DOHH2 (cell line): ENCODE data around the gene COLEC12.
A peak's percentile ranks its signal among the peaks of the same experiment; 100 is the strongest.

Experiments
- H3F3A ChIP-seq: fragments of 200-600 bp; sonication (generic), shearing (Covaris generic); 2 replicates; pipeline ENCODE4 v1.6.0; 2016; ENCODE audit warnings: antibody characterized with exemption, mild to moderate bottlenecking; ENCODE audit not compliant: control insufficient read depth, insufficient read depth
- H3K27ac ChIP-seq: fragments of 200-600 bp; sonication (generic); 2 replicates; pipeline ENCODE4 v1.5.1; 2014; ENCODE audit warnings: low read depth, mild to moderate bottlenecking, low read length, moderate library complexity
- H3K27me3 ChIP-seq: fragments of 200-600 bp; sonication (generic); 2 replicates; pipeline ENCODE4 v1.6.1; 2014; ENCODE audit warnings: mild to moderate bottlenecking, low read length, mixed read lengths; ENCODE audit not compliant: control insufficient read depth
- H3K36me3 ChIP-seq: fragments of 200-600 bp; sonication (generic); 2 replicates; pipeline ENCODE4 v1.6.1; 2014; ENCODE audit warnings: mild to moderate bottlenecking, low read length, moderate library complexity, mixed read lengths; ENCODE audit not compliant: control insufficient read depth
- H3K4me1 ChIP-seq: fragments of 200-600 bp; sonication (generic); 2 replicates; pipeline ENCODE4 v1.6.1; 2014; ENCODE audit warnings: mild to moderate bottlenecking, low read length, mixed read lengths; ENCODE audit not compliant: control insufficient read depth
- H3K4me2 ChIP-seq: fragments of 200-600 bp; sonication (generic); 2 replicates; pipeline ENCODE4 v1.6.0; 2014; ENCODE audit warnings: mild to moderate bottlenecking, low read length, moderate library complexity
- H3K4me3 ChIP-seq: fragments of 200-600 bp; sonication (generic); 2 replicates; pipeline ENCODE4 v1.5.1; 2014; ENCODE audit warnings: mild to moderate bottlenecking, low read length, mixed read lengths
- H3K79me2 ChIP-seq: fragments of 200-600 bp; sonication (generic); 2 replicates; pipeline ENCODE4 v1.6.1; 2014; ENCODE audit warnings: mild to moderate bottlenecking, low read length, mixed read lengths; ENCODE audit not compliant: control insufficient read depth
- H3K9me2 ChIP-seq: fragments of 200-600 bp; sonication (generic); replicated peaks from 2 replicates; pipeline ENCODE4 v1.6.1; 2014; ENCODE audit warnings: mild to moderate bottlenecking, low read length, mixed read lengths; ENCODE audit not compliant: control insufficient read depth
- H3K9me3 ChIP-seq: fragments of 200-600 bp; sonication (generic); 2 replicates; pipeline ENCODE4 v1.6.1; 2014; ENCODE audit warnings: antibody characterized with exemption, low read length, mixed read lengths; ENCODE audit not compliant: control insufficient read depth, insufficient read depth
- H4K20me1 ChIP-seq: fragments of 200-600 bp; sonication (generic); 2 replicates; pipeline ENCODE4 v1.6.0; 2014; ENCODE audit warnings: low read depth, mild to moderate bottlenecking, antibody characterized with exemption, low read length, moderate library complexity; ENCODE audit not compliant: control insufficient read depth, insufficient read depth
- CTCF ChIP-seq: fragments of 200-600 bp; sonication (generic); IDR thresholded peaks from one replicate; pipeline ENCODE4 v1.5.1; 2014; ENCODE audit warnings: antibody characterized with exemption, mild to moderate bottlenecking, low read depth, low read length; ENCODE audit not compliant: poor library complexity, severe bottlenecking
- EZH2phosphoT487 ChIP-seq: fragments of 200-600 bp; sonication (generic); IDR thresholded peaks from 2 replicates; pipeline ENCODE4 v1.6.1; 2017; ENCODE audit warnings: borderline replicate concordance, mild to moderate bottlenecking, antibody characterized with exemption, low read length, moderate library complexity, mixed read lengths

COLEC12 gene

GRCh38 chr18:477565-477964 lies 22.9 kb downstream of the COLEC12 start:
- Histone ChIP-seq H3K79me2 (no peaks in the 10 kb centered on the region), H3F3A (no peaks in the 10 kb centered on the region), H3K9me2 (no peaks in the 10 kb centered on the region), H4K20me1 (no peaks in the 10 kb centered on the region), H3K4me2 (no peak overlapping the region), H3K27me3 (no peaks in the 10 kb centered on the region), H3K9me3 (no peaks in the 10 kb centered on the region), H3K4me3 (no peak overlapping the region), H3K36me3 (no peaks in the 10 kb centered on the region), H3K4me1 (no peaks in the 10 kb centered on the region), H3K27ac (no peak overlapping the region)
- peak; percentile 53 for TF ChIP-seq CTCF
- no peak for TF ChIP-seq EZH2phosphoT487

GRCh38 chr18:476251-476664 lies 24.2 kb downstream of the COLEC12 start:
- H3F3A ChIP-seq: no peaks in the 10 kb centered on the region
- H3K4me2 ChIP-seq: no peak overlapping the region
- H3K9me2 ChIP-seq: no peaks in the 10 kb centered on the region
- TF ChIP-seq EZH2phosphoT487 (no peak), CTCF (no peak)
- H3K4me1 ChIP-seq: no peaks in the 10 kb centered on the region
- no peaks in the 10 kb centered on the region for H3K79me2 ChIP-seq
- H3K27ac ChIP-seq: no peak overlapping the region
- no peaks in the 10 kb centered on the region for H3K27me3 ChIP-seq
- H3K36me3 ChIP-seq: no peaks in the 10 kb centered on the region
- no peaks in the 10 kb centered on the region for H4K20me1 ChIP-seq
- no peaks in the 10 kb centered on the region for H3K9me3 ChIP-seq
- no peak overlapping the region for H3K4me3 ChIP-seq

- Histone ChIP-seq H3K4me2 (no peak overlapping the region), H3K4me3 (no peak overlapping the region), H3K27ac (no peak overlapping the region), H3K9me3 (no peaks in the 10 kb centered on the region), H3K79me2 (no peaks in the 10 kb centered on the region), H3K27me3 (no peaks in the 10 kb centered on the region), H3K9me2 (no peaks in the 10 kb centered on the region), H3K36me3 (no peaks in the 10 kb centered on the region), H4K20me1 (no peaks in the 10 kb centered on the region), H3K4me1 (no peaks in the 10 kb centered on the region), H3F3A (no peaks in the 10 kb centered on the region)
- TF ChIP-seq EZH2phosphoT487 (no peak), CTCF (no peak)
Measured at GRCh38 chr18:475202-476031, 25.1 kb downstream of the COLEC12 start.
